ENCODE results near the gene MMP24.
"Not testable (repeated sequence)": the region's sequence is repeated elsewhere in the genome, so short reads cannot be mapped to it uniquely, and the experiment has no call there.

MMP24 gene

DNA sequence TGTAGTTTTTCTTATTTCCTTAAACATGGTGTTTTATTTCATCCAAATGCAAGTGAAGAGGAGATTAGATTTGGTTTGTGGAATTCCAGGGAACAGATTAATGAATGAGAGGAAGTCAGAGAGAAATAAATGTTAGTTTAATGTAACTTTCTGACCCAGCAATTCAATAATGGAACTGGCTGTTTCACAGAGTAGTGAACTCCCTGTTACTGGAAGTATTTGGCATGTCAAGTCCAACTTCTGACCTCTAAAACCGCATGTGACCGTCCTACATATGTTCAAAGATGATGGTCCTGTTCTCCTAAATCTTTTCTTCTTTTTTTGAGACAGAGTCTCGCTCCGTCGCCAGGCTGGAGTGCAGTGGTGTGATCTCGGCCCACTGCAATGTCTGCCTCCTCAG lies 35.9 kb upstream of the MMP24 start:
- in situ Hi-C loops (cut with HindIII; ENCODE audit: low sequenced_read_pairs), result no loop called here
- no peak overlapping the region for H3K4me3 ChIP-seq (ENCODE audit: low read depth, low read length)
- TF ChIP-seq, protein P1, sequence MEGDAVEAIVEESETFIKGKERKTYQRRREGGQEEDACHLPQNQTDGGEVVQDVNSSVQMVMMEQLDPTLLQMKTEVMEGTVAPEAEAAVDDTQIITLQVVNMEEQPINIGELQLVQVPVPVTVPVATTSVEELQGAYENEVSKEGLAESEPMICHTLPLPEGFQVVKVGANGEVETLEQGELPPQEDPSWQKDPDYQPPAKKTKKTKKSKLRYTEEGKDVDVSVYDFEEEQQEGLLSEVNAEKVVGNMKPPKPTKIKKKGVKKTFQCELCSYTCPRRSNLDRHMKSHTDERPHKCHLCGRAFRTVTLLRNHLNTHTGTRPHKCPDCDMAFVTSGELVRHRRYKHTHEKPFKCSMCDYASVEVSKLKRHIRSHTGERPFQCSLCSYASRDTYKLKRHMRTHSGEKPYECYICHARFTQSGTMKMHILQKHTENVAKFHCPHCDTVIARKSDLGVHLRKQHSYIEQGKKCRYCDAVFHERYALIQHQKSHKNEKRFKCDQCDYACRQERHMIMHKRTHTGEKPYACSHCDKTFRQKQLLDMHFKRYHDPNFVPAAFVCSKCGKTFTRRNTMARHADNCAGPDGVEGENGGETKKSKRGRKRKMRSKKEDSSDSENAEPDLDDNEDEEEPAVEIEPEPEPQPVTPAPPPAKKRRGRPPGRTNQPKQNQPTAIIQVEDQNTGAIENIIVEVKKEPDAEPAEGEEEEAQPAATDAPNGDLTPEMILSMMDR (IDR thresholded peaks at IDR 0.05; ENCODE audit: low read depth, low read length), result no peak
- DNase-seq (ENCODE audit: low read depth, low spot score), result no peak

DNA sequence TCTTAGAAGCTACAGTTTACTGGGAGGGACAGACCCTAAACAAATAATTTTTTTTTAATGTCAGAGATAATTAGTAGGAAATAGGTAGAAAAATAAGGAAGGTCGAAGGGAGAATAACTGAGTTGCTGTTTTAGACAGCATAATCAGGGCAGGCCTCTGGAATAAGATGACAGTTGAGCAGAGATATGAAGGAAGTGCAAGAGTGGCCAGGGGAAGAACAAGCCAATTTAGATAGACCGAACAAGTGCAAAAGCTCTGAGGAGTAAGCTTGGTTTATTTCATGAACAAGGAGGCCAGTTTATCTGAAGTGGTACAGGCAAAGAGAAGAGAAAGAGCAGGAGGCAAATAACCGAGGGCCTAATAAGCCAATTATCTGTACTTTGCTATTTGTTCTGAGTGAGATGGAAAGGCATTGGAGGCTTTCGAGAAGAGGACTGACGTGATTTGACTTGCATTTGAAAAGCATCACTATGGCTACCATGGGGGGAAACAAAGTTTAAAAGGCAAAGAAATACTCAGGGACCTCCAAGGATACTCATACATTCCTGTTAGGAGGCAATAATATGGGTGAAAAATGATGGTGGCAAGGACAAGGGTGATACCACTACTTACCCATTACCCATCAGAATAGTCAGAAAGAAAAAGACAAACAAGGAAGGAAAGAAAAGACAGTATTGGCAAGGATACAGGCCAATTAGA lies 34.9 kb upstream of the MMP24 start:
- TF ChIP-seq, protein P1 (IDR thresholded peaks at IDR 0.05; ENCODE audit: low read depth, low read length), result no peak
- in situ Hi-C loops (cut with HindIII; ENCODE audit: low sequenced_read_pairs), result no loop called here
- H3K4me3 ChIP-seq (ENCODE audit: low read depth, low read length), result no peak overlapping the region
- DNase-seq (ENCODE audit: low read depth, low spot score), result no peak

DNA sequence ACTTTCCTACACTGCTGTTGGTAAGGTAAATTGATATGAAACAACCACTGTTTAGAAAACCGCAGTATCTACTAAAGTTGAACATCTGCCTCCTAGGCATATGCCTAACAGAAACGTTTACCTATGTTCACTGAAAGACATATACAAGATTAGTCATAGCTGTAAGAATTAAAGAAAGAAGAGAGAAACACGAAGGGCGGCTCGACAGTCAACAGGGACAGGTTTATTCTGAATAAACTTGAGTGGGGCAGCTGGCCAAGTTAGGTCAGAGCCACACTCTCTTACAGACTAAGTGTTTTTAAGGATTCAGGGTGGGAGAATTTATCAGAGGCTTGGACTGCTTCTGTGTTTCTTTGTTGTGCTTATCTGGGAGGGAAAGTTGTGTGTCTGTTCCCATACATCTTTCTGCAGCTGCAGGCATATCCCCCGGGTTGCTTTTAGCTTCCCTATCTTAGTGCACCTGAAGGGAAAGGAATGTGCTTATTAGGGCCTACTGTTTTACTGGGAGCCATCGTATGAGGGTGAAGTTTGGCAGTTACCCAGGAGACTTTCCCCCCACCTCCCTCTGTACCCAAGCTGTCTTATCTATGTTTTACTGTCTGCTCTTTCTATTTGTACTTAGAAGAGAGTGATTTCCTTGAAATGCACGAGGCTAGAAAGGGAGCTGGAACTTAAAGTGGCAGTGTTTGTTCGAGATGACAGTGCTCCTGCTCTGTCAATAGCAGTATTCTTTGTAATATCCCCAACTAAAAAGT lies 34.2 kb upstream of the MMP24 start:
- no peak for DNase-seq (ENCODE audit: low read depth, low spot score)
- no peak overlapping the region for H3K4me3 ChIP-seq (ENCODE audit: low read depth, low read length)
- TF ChIP-seq, protein P1 (IDR thresholded peaks at IDR 0.05; ENCODE audit: low read depth, low read length), result no peak
- in situ Hi-C loops (cut with HindIII; ENCODE audit: low sequenced_read_pairs), result no loop called here

DNA sequence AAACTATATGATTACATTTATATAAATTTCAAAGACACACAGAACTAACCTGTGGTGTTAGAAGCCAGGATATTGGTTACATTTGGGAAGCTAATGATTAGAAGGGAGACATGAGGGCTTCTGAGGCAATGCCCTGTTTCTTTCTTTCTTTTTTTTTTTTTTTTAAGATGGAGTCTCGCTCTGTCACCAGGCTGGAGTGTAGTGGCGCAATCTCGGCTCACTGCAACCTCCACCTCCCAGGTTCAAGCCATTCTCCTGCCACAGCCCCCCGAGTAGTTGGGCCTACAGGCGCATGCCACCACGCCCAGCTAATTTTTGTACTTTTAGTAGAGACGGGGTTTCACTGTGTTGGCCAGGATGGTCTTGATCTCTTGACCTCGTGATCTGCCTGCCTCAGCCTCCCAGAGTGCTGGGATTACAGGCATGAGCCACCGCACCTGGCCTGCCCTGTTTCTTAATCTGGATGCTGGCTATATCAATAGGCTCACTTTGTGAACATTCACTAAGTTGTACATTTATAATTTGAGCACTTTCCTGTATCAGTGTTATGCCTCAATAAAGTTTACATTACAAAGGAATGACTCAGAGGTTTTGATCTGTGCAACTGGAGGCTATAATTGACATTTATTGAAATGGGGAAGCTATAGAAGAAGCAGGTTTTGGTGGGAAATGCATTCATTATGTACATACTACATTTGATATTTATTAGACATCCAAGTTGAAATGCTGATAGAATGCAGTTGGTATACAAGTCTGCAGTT lies 33.3 kb upstream of the MMP24 start:
- H3K4me3 ChIP-seq (ENCODE audit: low read depth, low read length); DNase-seq (ENCODE audit: low read depth, low spot score); in situ Hi-C loops (cut with HindIII; ENCODE audit: low sequenced_read_pairs): not testable (repeated sequence)

DNA sequence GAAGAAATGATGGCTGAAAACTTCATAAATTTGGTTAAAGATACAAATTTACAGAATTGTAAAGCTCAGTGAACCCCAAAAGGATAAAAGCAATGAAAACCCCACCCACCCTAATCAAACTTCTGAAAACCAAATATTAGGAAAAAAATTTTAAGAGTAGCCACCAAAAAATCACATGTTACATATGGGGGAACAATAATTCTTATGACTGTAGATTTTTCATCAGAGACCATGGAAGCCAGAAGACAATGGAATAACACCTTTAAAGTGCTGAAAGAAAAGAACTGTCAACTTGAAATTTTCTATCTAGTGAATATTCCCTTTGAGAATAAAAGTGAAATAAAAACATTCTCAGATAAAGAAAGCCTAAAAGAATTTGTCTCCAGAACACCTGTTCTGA lies 30.2 kb upstream of the MMP24 start:
- TF ChIP-seq, protein P1 (IDR thresholded peaks at IDR 0.05; ENCODE audit: low read depth, low read length), result no peak
- in situ Hi-C loops (cut with HindIII; ENCODE audit: low sequenced_read_pairs), result no loop called here
- H3K4me3 ChIP-seq (ENCODE audit: low read depth, low read length), result no peak overlapping the region
- no peak for DNase-seq (ENCODE audit: low read depth, low spot score)

DNA sequence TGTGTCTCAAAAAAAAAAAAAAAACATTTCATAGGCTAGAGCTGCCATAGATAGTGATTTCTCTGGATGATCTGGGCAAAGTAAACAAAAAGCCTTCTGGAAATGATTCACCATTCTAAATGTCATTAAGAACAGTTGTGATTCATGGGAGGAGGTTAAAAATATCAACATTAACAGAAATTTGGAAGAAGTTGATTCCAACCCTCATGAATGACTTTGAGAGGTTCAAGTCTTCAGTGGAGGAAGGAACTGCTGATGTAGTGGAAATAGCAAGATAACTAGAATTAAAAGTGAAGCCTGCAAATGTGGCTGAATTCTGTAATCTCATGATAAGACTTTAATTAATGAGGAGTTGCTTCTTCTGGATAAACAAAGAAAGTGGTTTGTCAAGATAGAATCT lies 26.8 kb upstream of the MMP24 start:
- TF ChIP-seq, protein P1 (IDR thresholded peaks at IDR 0.05; ENCODE audit: low read depth, low read length), result no peak
- H3K4me3 ChIP-seq (ENCODE audit: low read depth, low read length), result no peak overlapping the region
- in situ Hi-C loops (cut with HindIII; ENCODE audit: low sequenced_read_pairs), result no loop called here
- DNase-seq (ENCODE audit: low read depth, low spot score), result peak; percentile 10

All from astrocyte of the spinal cord (primary cell).